Iris pigment epithelial cell (primary cell): Measurements from ENCODE around the gene RNF220.

Source experiments
- DNase-seq: peaks from one replicate; pipeline ENCODE4 v3.0.0-alpha.2; 2011; ENCODE audit warnings: low read depth

The RNF220 gene

DNA sequence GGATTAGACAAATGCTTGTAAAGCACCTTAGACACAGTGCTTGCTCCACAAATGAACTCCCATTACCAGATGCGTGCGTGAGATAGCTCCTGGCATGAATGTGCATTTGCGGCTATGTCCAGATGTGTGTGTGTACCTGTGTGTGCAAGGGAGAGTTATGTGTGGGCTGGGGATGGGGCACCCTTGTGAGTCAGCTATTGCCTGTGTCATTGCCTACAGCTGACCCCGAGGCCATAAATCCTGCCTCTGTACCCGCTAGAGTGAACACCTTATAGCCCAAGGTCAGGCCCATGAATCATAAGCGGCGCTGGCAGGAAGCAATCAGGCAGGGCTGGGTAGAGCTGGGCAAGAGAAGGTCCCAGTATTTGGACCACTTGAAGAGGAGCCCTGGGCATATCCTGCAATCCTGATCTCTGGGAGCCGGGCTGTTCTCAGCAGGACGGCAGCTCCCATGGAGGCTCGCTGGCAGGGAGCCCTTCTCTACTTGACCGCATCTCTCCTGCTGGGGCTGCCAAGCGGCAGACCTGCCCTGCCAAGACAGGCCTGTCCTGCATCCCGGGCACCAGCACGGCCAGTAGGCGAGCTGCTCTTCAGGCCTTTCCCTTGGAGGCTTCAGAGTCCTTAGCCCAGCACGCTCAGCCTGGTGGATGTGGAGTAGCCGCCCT is 182.9 kb downstream of the RNF220 start:
- DNase-seq = no peak

- DNase-seq = no peak
Measured at GRCh38 chr1:44588551-44589210, 183.6 kb downstream of the RNF220 start.

GRCh38 chr1:44590475-44590874 is 185.4 kb downstream of the RNF220 start:
- DNase-seq = no peak

DNA sequence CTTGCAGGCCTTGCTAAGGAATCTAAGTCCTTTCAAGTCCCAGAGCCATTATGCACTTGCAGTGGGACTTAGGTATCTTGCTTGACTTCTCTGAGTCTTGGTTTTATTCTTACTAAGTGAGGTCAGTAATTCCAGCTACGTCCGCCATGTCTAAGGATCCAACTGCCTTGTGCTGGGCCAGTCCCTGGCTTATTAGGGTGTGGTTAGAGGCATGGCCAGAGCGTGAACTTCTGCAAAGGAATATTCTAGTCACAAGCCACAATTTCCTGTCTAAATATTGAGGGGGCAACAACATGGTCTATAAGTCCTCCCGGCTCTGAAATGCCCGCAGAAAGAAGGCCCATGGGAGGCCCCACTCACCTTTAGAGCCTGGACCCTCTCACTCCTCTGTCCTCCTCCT is 186.3 kb downstream of the RNF220 start:
- DNase-seq = no peak

DNA sequence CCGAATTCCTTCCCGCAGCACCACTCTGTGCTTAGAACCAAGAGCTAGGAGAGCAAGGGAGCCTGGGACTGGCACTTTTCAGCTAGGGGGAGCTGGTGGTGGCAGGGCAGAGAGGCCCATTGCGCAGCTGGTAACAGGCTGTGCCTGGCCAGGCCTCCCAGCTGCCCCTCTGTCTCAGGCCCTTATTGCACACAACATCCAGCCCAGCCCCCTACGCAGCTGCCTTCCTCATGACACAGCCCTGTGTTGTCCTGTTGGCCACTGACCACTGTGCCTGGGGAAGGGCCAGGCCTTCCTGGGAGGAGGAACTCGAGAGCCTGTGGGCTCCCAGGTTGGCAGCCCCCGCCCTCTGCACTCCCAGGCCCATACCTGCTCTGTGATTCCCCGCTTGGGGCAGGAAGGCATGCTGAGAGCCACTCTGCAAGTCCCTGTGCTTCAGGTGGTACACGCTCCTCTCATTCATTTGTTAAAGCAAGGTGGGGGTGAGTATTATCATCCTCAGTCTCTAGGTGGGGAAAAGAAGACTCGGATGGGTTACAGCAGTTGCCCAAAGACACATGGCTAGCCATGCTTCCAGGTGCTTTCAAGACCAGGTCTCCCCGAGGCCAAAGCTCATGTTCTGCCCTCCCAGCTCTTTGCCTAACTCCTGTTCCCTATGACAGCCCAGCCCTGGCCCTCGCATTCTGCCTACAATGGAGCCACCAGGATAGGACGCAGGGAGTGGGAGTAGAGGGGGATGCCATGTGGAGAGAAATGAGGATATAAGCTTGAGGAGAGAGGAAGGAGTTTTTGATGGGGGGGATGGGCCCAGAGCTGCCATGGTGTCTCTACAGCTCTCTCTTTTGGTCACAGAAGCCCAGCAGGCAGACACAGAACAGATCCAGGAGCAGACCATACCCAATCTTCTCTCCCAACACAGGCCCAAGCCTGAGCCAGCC is 187.4 kb downstream of the RNF220 start:
- DNase-seq = no peak

- DNase-seq = no peak
Measured at GRCh38 chr1:44594353-44594752, 189.3 kb downstream of the RNF220 start.

DNA sequence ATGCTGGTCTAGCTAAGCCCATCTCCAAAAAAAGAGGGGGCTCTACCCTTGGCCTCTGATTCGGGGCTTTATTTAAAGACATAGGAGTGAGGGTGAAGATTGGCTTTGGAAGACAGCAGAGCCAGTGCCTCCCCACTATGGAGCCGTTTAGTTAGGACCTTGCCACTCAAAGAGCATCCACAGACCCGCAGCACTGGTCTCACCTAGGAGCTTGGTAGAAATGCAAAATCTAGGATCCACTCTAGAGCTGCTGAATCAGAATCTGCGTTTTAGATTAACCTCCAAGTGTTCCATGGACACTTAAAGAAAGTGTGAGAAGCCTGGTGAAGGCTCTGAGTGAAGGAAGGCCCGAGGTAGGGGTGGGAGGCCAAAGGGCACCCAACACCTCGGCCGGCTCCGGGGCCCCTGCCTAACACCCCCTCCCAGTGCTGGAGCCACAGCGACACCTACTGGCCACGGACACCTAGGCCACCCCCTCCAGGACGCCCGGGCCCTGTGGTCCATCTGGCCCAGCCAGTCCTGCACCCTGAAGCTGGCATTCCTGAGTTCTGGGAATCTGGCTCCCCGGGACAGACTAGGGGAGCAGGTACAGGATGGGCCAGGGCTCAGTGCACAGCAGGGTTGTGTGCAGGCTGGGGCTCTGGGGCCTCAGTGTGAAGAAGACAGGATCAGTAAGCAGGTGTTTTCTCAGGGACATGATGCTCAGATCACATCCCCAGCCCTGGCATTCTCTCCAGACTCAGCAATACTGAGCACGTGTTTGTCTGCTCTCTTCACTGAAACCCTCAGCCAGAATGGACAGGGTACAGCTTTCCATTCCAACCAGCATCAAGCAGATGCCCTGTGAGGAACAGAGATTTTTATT is 190.0 kb downstream of the RNF220 start:
- DNase-seq = peak; percentile 35

DNA sequence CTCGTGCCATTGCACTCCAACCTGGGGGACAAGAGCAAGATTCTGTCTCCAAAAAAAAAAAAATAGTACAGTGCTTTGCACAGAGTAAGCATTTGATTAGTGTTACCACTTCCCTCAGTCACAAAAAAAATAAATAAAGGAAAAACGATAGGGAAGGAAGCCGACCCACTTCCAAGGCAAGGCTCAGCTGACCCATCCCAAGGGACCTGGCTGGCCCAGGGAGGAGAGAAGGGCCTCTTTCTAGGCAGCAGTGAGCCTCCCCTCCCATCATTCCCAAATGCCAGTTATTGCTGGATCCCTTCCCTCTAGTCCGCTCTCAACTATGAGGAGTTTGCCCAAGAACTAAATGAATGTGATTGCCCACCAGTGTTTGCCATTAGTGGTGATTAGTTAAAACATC is 191.5 kb downstream of the RNF220 start:
- DNase-seq = no peak

- no peak for DNase-seq
Measured at GRCh38 chr1:44598167-44598566, 193.1 kb downstream of the RNF220 start.

GRCh38 chr1:44602634-44603628 is 197.9 kb downstream of the RNF220 start:
- DNase-seq = no peak

DNA sequence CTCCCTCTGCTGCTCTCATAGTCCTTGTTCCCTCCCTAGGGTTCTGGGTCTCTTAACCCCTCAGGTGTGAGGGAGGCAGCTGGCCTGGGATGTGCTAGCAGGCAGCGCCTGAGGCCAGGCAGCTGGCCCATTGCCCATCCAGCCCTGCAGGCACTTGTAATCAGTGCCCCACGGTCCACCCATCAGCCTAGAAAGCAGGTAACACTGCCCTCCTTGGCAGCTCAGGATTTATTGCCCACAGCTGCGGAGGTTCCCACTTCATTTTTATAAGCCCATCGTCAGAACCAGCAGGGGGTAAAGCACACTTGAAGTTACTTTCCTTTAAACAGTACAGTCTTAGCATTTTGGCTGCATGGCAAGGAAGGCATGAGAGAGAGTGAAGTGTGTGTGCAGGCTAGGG is 198.7 kb downstream of the RNF220 start:
- DNase-seq = no peak

DNA sequence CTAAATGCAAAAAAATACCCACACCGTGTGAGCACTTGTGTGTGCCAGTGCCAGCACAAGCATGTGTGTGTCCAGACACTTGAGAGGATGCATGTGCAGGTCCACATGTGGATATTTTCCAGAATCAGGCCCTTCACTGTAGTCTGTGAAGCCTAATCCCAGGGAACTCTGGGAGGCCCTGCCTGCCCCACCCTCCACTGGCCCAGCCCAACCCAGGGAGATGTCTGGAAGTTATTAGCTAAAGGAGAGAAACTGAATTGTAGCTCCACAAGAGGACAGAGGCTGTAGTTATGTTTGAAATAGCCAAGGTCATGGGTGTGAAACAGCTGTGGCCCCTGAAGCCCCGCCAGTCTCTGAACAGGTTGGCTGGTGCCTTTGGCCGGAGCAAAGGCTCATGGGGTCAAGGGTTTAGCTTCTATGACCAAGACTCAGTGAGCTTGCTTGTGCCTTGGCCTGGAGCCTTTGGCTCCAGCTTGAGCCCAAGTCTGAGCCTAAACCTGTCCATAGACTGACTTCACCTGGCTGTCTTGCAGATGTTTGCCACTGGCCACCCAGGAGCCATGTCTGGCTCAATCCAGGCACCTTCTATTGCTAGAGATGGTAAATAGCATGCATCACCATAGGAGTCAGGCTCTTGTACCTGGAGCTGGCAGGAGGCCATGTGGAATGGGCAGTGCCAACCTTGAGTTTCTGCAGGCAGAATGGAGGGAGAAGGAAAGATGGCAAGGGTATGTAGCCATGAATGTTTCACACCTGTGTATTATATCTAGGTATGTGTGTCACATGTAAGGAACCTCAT is 199.3 kb downstream of the RNF220 start:
- no peak for DNase-seq

DNA sequence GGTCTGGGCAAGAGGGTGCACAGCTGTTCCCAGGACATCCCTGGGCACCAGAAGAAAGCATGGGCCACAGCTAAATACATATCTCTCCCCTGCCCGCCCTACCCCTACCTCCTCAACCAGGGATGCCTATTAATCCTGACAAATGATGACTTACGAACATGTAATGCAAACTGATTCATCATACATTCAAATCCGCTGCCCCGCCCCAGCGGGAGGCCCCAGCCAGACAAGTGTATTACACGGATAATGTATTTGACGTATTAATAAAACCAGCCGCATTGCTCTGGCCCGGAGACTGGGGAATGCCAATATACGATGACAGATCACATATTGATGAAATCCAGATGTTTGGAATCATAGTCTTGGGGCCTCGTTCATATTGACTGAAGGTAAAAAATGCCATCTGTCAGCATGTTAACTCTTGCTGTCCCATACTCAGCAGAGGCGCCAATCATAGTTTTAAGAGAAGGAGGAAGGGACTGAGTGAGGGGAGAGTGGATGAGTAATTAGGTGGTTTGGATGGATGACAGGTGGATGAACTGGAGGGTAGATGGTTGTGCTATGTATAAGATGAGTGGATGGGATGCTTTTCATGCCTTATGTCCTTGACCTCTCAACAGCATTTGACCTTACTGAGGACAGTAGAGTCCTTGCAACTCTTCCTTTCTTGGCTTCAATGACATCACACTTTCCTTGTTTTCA is 201.0 kb downstream of the RNF220 start:
- DNase-seq = peak; percentile 20

- no peak for DNase-seq
Measured at GRCh38 chr1:44606701-44607281, 201.7 kb downstream of the RNF220 start.

- DNase-seq = peak; percentile 11
Measured at GRCh38 chr1:44608141-44608540, 203.1 kb downstream of the RNF220 start.

DNA sequence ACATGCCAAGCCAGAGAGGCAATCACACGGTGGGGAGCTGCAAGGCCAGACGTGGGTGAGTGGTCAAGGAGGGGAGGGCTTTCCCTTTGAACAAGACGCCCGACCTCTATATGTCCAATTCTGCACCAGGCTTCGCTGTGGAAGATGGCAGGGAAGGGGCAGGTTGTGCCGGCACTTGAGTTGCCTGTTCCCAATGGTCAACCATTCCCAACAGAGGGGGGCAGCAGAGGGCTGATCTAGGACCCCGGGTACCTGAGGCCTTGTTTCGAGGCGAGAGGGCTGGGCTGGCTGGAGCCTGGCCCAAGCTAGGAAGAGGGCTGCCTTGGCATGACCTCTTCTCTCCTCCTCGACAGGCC is 204.3 kb downstream of the RNF220 start:
- peak; percentile 36 for DNase-seq

GRCh38 chr1:44609768-44610526 is 204.9 kb downstream of the RNF220 start:
- no peak for DNase-seq

GRCh38 chr1:44610527-44611148 is 205.6 kb downstream of the RNF220 start:
- DNase-seq = no peak
